IPS DF 19.7 (cell line): ENCODE results near the gene GMNC.
"Not testable (repeated sequence)": the region's sequence is repeated elsewhere in the genome, so short reads cannot be mapped to it uniquely, and the experiment has no call there.

ENCODE experiments used
- DNase-seq: peaks from one replicate; pipeline ENCODE4 v3.0.0-alpha.2; 2013; ENCODE audit warnings: low read depth, low spot score

The GMNC gene, protein sequence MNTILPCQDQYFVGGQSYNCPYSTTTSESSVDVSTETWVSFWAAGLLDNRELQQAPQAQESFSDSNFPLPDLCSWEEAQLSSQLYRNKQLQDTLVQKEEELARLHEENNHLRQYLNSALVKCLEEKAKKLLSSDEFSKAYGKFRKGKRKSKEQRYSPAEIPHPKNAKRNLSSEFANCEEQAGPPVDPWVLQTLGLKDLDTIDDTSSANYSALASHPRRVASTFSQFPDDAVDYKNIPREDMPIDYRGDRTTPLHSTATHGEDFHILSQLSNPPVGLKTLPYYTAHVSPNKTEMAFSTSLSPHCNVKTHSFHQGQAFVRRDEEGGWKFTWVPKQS

DNA sequence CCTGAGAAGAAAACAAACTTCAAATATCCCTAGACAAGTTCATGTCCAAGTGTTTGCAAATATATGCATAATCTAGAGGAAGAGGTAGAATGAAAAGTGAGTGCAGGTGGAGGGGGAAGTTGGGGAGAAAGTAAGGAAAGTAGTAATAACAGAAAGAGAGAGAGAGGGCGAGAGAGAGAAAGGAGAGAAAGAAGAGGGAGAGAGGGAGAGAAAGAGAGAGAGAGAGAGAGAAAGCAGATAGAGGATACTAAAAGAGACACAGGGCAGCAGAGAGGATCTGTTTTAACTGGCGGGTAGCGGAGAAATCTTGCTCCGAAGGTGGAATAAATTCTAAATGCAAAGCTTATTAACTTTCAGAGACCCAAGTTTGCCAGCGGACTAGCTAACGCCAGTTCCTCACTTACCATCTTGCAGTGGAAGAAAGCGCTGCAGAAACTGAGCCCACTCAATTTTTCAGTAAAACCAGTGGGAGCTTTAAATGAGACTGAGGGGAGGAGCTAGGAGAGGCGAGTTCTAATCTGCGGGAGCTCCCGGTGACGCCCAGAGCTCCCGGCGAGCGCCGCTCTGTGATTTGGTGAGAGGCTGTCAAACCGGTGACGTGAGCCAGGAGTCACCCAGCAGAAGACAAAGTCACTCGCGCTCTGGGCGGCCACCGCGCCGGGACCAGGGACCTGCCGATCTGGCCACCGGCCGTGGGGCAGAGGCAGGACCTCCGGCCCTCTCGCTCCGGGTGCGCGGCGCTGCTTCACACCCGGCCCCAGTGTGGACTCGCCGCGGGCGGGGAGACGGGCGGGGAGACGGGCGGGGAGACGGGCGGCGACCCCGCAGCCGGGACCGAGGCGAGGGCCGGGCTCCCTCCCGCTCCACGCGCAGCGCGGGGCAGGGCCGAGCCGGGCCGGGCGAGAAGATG, at the start of gene GMNC:
GMNC (minus strand) TSS at position 486 of the 910 bp plus-strand sequence; CDS start at position 407, 79 bp downstream.
- DNase-seq, result no peak

GRCh38 chr3:190911382-190911781, 48.9 kb upstream of the GMNC start:
- no peak for DNase-seq

- no peak for DNase-seq
Observed at GRCh38 chr3:190909908-190910307, 47.4 kb upstream of the GMNC start.

DNA sequence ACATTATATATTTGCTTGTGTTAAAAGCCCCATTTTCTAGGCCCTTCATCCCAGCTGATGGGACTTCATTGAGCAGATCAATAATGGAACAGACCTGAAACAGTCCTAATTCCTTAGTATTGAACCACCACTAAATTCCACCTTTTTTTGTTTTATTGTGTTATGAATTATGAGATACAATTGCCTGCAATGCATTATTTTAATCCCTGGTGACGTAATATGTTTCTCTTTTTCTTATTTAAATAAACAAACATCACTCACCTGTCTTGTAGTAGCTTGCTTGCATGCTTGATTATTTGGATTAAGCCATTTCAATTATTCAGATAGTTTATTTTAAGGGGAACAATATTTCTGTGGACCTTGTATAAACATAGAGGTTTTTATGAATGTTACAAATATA, 40.7 kb upstream of the GMNC start:
- no peak for DNase-seq

DNA sequence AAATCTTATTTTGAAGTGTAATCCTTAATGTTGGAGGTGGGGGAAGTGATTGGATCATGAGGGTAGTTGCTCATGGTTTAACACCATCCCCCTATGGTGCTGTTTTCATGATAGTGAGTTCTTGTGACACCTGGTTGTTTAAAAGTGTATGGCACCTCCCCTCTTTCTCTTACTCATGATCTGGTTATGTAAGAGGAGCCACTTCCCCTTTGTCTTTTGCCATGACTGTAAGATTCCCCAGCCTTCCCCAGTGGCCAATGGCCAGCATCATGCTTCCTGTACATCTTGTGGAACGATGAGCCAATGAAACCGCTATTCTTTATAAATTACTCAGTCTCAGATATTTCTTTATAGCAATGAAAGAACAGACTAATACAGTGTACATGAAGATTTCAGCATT, 39.8 kb upstream of the GMNC start:
- DNase-seq, result no peak

- no peak for DNase-seq
Observed at GRCh38 chr3:190892395-190892902, 30.0 kb upstream of the GMNC start.

DNA sequence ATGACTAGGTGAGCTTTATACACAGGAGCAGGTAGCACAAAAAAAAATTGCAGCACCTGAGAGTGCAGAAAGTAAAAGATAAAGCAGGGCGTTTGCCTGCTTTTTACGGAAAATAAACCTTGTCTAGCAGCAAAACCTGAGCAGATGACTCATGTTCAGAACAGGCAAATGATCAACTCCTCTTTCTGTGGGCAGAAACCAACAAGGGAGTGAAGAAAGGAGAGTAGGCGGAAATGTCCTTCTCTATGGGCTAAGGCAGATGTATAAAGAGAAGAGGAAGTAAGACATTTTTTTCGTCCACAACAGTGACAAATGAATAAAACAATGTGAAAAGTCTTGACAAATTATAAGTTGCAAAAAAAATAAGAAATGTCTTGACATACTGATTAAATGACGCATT, 24.5 kb upstream of the GMNC start:
- DNase-seq, result no peak

GRCh38 chr3:190883973-190884832, 21.7 kb upstream of the GMNC start:
- no peak for DNase-seq

DNA sequence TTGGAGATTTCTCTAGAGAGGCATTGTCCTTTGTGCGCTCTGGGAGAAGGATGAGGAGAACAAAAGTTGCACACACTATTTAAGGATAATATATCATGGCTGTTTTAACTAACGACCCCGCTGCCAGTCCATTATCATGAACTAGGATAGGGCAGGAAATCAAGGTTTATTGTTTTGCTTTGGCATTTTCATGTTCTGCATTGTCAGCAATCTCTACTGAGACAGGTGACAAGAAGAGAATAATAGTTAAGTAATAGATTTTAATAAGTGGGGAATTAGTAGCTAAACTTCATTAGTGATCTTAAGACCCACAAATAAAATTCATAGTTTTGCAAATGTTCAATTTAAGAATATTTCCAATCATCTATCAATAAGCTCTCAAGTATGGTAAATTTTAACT, 20.6 kb upstream of the GMNC start:
- DNase-seq, result no peak

- DNase-seq, result no peak
Observed at GRCh38 chr3:190877925-190878324, 15.4 kb upstream of the GMNC start.

- not testable (repeated sequence) for DNase-seq
Observed at GRCh38 chr3:190876433-190876832, 13.9 kb upstream of the GMNC start.

DNA sequence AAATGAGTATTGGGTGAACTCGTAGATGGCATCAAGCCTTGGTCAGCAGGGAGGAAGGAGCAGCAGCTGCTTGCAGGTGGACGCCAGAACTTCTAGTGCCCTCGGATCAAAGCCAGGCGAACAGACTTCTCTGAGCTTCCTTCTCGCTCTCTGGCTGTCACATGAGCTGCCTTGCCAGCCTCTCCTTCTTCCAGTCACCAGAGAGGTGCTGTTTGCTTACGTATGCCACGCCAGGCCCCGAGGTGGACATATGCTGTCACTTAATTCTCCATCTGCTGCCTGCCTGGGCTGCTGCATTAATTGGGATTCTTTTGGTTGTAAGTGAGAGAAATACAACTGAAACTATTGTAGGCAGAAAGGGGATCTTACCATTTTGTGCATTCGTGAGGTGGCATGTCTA, 12.6 kb upstream of the GMNC start:
- not testable (repeated sequence) for DNase-seq

- DNase-seq, result no peak
Observed at GRCh38 chr3:190870127-190870526, 7.6 kb upstream of the GMNC start.

GRCh38 chr3:190867071-190867470, 4.6 kb upstream of the GMNC start:
- no peak for DNase-seq

GRCh38 chr3:190865828-190866227, 3.3 kb upstream of the GMNC start:
- no peak for DNase-seq

- no peak for DNase-seq
Observed at GRCh38 chr3:190865419-190865818, 2.9 kb upstream of the GMNC start.

GRCh38 chr3:190864002-190864401, 1.5 kb upstream of the GMNC start:
- no peak for DNase-seq

- no peak for DNase-seq
Observed at GRCh38 chr3:190863119-190863465, 598 bp upstream of the GMNC start.

GRCh38 chr3:190860521-190860920, 2.0 kb downstream of the GMNC start:
- DNase-seq, result no peak

DNA sequence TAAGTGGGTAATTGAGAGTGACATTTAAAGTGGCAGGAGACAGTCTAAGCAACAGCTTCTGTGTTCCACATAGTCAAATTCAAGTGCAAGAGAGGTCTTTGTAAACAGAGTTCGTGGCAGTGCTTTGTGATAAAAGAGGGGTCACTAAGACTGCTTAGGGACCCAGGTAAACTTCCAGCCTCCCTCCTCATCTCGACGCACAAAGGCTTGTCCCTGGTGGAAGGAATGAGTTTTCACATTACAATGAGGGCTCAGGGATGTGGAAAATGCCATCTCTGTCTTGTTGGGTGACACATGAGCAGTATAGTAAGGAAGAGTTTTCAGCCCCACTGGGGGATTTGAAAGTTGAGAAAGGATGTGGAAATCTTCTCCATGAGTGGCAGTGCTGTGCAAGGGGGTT, 7.3 kb downstream of the GMNC start:
- peak; percentile 40 for DNase-seq

DNA sequence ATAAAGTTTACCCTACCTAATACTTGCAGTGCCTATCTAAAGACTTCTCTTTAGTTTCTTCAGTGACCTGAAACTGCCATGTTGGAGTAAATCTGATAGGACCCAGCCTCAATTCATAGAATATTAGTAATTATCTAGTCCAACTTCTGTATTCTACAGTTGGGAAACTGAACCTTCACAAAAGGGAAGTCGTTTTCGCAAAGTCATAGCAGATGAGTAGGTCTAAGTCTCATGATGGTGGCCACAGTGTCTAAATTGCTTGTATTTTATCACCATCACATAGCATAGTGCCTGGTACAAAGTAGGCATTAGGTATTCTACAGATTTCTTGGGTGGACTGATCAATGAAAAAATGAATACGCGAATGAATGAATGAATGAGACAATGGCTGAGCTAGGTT, 8.4 kb downstream of the GMNC start:
- DNase-seq, result no peak

DNA sequence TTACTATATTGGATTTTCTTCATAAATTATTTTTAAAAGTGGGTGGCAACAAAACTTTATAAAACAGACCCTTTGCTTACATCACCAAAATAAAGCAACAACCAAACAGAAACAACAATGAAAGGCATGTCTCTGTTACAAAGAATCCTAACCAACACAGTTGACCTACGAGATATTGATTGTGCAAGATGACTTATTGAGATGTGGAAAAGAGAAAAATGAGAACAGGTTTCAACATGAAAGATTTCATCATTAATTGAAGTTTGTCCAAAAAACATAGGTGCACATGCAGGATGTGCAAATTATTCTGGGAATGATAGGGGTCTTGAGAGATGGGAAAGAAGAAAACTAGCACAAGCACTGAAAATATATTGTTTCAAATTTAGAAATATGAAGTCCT, 9.0 kb downstream of the GMNC start:
- DNase-seq, result no peak
